ENCODE results near the gene KCNJ18.
"Not testable (repeated sequence)": the region's sequence is repeated elsewhere in the genome, so short reads cannot be mapped to it uniquely, and the experiment has no call there.

DNA sequence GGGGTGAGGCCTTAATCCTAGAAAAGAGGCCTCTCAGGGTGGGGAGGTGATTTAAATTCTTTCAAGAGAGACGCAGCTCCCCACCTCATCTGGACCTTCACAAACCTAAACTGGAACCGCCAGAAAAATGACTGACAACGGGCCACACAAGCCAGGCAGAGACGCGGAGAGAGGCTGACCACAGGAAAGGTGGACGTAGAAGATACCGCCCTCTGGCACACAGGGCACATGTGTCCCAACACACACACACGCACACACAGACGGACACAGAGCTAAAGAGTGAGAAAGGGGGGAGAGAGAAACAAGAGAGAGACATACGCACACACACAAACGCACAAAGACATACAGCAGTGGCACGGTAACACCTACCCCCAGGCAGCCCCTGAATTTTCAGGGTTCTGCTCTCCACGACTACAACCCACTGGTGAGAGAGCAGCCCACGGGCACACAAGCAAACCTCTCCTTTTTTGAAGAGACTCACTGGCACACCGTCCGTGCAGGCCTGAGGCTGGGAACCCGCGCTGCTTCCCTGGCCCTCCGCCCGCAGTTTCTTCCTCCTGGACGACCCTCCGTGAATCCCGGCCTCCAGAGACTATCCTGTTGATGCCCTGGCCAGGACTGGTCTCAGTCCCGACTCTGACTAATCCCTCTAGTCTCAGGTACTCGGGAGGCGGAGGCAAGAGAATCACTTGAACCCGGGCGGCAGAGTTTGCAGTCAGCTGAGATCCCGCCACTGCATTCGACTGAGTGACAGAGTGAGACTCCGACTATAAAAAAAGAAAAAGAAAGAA, 18.7 kb upstream of the KCNJ18 start:
- TF ChIP-seq, protein P1, sequence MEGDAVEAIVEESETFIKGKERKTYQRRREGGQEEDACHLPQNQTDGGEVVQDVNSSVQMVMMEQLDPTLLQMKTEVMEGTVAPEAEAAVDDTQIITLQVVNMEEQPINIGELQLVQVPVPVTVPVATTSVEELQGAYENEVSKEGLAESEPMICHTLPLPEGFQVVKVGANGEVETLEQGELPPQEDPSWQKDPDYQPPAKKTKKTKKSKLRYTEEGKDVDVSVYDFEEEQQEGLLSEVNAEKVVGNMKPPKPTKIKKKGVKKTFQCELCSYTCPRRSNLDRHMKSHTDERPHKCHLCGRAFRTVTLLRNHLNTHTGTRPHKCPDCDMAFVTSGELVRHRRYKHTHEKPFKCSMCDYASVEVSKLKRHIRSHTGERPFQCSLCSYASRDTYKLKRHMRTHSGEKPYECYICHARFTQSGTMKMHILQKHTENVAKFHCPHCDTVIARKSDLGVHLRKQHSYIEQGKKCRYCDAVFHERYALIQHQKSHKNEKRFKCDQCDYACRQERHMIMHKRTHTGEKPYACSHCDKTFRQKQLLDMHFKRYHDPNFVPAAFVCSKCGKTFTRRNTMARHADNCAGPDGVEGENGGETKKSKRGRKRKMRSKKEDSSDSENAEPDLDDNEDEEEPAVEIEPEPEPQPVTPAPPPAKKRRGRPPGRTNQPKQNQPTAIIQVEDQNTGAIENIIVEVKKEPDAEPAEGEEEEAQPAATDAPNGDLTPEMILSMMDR (IDR thresholded peaks at IDR 0.05): not testable (repeated sequence)
- TF ChIP-seq POLR2A (IDR thresholded peaks at IDR 0.05): not testable (repeated sequence)

All from Peyer's patch (tissue), 4 donors.